ENCODE measurements around the gene SP3. TPM values are rescaled to one million over a fixed set of nuclear protein-coding genes. Genes with fewer than 3 reads are reported as not detected.

SP3 gene
- total and polyA plus RNA-seq, 2 experiments from 2014 or later, result 24.1 to 110 TPM

DNA sequence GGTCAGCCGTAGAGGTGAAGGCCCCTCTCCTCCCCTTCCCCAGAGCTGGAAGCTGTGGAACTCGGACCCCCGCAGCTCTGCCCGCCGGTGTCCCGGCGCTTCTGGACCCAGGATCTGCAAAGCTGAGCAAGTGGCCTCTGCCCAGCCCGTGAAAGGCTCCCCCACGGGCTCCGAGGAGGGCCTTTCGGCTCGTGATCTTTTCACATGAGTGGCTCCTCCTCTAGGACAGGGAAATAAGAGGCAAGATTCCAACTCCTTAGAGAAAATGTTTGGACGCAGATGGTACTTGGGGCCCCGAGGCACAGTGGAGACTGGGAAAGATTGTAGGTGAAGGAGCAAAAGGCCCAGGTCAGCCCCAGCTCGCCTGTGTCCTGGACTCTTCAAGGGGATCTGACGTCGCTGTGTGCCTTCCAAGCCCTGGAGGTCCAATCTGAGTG is 48.2 kb upstream of the SP3 start (continued):
- TF ChIP-seq, protein P1, sequence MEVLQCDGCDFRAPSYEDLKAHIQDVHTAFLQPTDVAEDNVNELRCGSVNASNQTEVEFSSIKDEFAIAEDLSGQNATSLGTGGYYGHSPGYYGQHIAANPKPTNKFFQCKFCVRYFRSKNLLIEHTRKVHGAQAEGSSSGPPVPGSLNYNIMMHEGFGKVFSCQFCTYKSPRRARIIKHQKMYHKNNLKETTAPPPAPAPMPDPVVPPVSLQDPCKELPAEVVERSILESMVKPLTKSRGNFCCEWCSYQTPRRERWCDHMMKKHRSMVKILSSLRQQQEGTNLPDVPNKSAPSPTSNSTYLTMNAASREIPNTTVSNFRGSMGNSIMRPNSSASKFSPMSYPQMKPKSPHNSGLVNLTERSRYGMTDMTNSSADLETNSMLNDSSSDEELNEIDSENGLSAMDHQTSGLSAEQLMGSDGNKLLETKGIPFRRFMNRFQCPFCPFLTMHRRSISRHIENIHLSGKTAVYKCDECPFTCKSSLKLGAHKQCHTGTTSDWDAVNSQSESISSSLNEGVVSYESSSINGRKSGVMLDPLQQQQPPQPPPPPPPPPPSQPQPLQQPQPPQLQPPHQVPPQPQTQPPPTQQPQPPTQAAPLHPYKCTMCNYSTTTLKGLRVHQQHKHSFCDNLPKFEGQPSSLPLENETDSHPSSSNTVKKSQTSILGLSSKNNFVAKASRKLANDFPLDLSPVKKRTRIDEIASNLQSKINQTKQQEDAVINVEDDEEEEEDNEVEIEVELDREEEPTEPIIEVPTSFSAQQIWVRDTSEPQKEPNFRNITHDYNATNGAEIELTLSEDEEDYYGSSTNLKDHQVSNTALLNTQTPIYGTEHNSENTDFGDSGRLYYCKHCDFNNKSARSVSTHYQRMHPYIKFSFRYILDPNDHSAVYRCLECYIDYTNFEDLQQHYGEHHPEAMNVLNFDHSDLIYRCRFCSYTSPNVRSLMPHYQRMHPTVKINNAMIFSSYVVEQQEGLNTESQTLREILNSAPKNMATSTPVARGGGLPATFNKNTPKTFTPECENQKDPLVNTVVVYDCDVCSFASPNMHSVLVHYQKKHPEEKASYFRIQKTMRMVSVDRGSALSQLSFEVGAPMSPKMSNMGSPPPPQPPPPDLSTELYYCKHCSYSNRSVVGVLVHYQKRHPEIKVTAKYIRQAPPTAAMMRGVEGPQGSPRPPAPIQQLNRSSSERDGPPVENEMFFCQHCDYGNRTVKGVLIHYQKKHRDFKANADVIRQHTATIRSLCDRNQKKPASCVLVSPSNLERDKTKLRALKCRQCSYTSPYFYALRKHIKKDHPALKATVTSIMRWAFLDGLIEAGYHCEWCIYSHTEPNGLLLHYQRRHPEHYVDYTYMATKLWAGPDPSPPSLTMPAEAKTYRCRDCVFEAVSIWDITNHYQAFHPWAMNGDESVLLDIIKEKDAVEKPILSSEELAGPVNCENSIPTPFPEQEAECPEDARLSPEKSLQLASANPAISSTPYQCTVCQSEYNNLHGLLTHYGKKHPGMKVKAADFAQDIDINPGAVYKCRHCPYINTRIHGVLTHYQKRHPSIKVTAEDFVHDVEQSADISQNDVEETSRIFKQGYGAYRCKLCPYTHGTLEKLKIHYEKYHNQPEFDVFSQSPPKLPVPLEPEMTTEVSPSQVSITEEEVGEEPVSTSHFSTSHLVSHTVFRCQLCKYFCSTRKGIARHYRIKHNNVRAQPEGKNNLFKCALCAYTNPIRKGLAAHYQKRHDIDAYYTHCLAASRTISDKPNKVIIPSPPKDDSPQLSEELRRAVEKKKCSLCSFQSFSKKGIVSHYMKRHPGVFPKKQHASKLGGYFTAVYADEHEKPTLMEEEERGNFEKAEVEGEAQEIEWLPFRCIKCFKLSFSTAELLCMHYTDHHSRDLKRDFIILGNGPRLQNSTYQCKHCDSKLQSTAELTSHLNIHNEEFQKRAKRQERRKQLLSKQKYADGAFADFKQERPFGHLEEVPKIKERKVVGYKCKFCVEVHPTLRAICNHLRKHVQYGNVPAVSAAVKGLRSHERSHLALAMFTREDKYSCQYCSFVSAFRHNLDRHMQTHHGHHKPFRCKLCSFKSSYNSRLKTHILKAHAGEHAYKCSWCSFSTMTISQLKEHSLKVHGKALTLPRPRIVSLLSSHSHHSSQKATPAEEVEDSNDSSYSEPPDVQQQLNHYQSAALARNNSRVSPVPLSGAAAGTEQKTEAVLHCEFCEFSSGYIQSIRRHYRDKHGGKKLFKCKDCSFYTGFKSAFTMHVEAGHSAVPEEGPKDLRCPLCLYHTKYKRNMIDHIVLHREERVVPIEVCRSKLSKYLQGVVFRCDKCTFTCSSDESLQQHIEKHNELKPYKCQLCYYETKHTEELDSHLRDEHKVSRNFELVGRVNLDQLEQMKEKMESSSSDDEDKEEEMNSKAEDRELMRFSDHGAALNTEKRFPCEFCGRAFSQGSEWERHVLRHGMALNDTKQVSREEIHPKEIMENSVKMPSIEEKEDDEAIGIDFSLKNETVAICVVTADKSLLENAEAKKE (CRISPR knock-in tag; IDR thresholded peaks at IDR 0.05), result no peak
- TF ChIP-seq, protein P2, sequence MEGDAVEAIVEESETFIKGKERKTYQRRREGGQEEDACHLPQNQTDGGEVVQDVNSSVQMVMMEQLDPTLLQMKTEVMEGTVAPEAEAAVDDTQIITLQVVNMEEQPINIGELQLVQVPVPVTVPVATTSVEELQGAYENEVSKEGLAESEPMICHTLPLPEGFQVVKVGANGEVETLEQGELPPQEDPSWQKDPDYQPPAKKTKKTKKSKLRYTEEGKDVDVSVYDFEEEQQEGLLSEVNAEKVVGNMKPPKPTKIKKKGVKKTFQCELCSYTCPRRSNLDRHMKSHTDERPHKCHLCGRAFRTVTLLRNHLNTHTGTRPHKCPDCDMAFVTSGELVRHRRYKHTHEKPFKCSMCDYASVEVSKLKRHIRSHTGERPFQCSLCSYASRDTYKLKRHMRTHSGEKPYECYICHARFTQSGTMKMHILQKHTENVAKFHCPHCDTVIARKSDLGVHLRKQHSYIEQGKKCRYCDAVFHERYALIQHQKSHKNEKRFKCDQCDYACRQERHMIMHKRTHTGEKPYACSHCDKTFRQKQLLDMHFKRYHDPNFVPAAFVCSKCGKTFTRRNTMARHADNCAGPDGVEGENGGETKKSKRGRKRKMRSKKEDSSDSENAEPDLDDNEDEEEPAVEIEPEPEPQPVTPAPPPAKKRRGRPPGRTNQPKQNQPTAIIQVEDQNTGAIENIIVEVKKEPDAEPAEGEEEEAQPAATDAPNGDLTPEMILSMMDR (conservative IDR thresholded peaks at IDR 0.05; ENCODE audit: low read depth in 2 of 2), result no peak
- TF ChIP-seq, protein P3, sequence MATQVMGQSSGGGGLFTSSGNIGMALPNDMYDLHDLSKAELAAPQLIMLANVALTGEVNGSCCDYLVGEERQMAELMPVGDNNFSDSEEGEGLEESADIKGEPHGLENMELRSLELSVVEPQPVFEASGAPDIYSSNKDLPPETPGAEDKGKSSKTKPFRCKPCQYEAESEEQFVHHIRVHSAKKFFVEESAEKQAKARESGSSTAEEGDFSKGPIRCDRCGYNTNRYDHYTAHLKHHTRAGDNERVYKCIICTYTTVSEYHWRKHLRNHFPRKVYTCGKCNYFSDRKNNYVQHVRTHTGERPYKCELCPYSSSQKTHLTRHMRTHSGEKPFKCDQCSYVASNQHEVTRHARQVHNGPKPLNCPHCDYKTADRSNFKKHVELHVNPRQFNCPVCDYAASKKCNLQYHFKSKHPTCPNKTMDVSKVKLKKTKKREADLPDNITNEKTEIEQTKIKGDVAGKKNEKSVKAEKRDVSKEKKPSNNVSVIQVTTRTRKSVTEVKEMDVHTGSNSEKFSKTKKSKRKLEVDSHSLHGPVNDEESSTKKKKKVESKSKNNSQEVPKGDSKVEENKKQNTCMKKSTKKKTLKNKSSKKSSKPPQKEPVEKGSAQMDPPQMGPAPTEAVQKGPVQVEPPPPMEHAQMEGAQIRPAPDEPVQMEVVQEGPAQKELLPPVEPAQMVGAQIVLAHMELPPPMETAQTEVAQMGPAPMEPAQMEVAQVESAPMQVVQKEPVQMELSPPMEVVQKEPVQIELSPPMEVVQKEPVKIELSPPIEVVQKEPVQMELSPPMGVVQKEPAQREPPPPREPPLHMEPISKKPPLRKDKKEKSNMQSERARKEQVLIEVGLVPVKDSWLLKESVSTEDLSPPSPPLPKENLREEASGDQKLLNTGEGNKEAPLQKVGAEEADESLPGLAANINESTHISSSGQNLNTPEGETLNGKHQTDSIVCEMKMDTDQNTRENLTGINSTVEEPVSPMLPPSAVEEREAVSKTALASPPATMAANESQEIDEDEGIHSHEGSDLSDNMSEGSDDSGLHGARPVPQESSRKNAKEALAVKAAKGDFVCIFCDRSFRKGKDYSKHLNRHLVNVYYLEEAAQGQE (IDR thresholded peaks at IDR 0.05; ENCODE audit: unreplicated experiment), result no peak

All from GM23338 (cell line).